H1 (cell line): ENCODE measurements around the gene CHRDL2. TPM values are rescaled to one million over a fixed set of nuclear protein-coding genes. Genes with fewer than 3 reads are reported as not detected.
A peak's percentile ranks its signal among the peaks of the same experiment; 100 is the strongest.

Experiments
- CHD7 ChIP-seq: fragments of 300-600 bp; sonication (generic); IDR thresholded peaks from 2 replicates; pipeline ENCODE4 v1.7.1; 2012; ENCODE audit warnings: low read length, moderate library complexity, mild to moderate bottlenecking, inconsistent platforms; ENCODE audit not compliant: insufficient replicate concordance
- MAFK ChIP-seq: IDR thresholded peaks from 2 replicates; pipeline ENCODE4 v1.6.1; 2012; ENCODE audit warnings: low read depth, mild to moderate bottlenecking, improper control_type of control experiment, low read length
- MAX ChIP-seq: IDR thresholded peaks from 2 replicates; pipeline ENCODE4 v1.6.1; 2012; ENCODE audit warnings: inconsistent platforms
- RNF2 ChIP-seq: fragments of 200-900, 300-1000 bp; sonication (generic); IDR thresholded peaks from 2 replicates; pipeline ENCODE4 v1.7.1; 2016; ENCODE audit warnings: borderline replicate concordance, low read depth, mild to moderate bottlenecking, antibody characterized with exemption, low read length; ENCODE audit not compliant: poor library complexity, severe bottlenecking; ENCODE audit errors: missing control alignments
- SIN3A ChIP-seq, 2 experiments: IDR thresholded peaks in 1 of 2; conservative IDR thresholded peaks in 1 of 2; 2 replicates each; pipeline ENCODE4 v1.6.1; 2011 to 2012; ENCODE audit warnings: low read length in 2 of 2, improper control_type of control experiment in 1 of 2, low read depth in 1 of 2, mild to moderate bottlenecking in 1 of 2
- TBP ChIP-seq: IDR thresholded peaks from 2 replicates; pipeline ENCODE4 v1.6.1; 2011; ENCODE audit warnings: low read depth, low read length, improper control_type of control experiment
- ZNF274 ChIP-seq: IDR thresholded peaks from 2 replicates; pipeline ENCODE4 v1.7.0; 2012; ENCODE audit warnings: low read length, borderline replicate concordance; ENCODE audit errors: extremely low read depth
- polyA plus RNA-seq, 7 experiments: library from polyadenylated mRNA; depleted of rRNA in 3 of 7; stranded (reverse) in 5 of 7; unstranded in 2 of 7; fragments of >200 nt in 5 of 7; fragments of 200-250 nt in 2 of 7; gene quantifications; 1 replicate in 5 of 7; 2 replicates in 1 of 7; 4 replicates in 1 of 7; pipeline versions ENCODE4 v1.2.1 to v1.2.3, GENCODE V29; 2011 to 2013; ENCODE audit warnings: missing spikeins in 2 of 7, mixed read lengths in 2 of 7
- total RNA-seq: library from RNA; stranded (reverse); fragmentation: NEBNext Ultra II Directional; extraction: Animal tissue kit (Norgen Biotek cat#: 25700); gene quantifications from 2 replicates; pipeline ENCODE4 v1.2.1, GENCODE V29; 2021

Gene CHRDL2
- total and polyA plus RNA-seq, 2 of the 8 experiments (the other 6 are each of a cell fraction or from before 2014, with no cell fraction given), result 0.26 to 0.48 TPM

GRCh38 chr11:74731301-74732094, at the start of gene CHRDL2 (continued):
- no peak for TF ChIP-seq CHD7
- no peak for TF ChIP-seq MAFK
- no peak for TF ChIP-seq RNF2
- TF ChIP-seq SIN3A (conservative IDR thresholded peaks at IDR 0.05 in 1 of 2, IDR thresholded peaks at IDR 0.05 in 1 of 2; ENCODE audit: low read depth in 1 of 2, low read length in 2 of 2), result no peak
- TF ChIP-seq ZNF274, result no peak
- TF ChIP-seq TBP, result no peak
- TF ChIP-seq MAX, result 0 out of 2 replicates have a peak, but pooled peaks have one; percentile 7
